Stimulated activated naive B cell treated with anti-CD40 and anti-IgM and Interleukin-4, amounts not matched to agents 10 μg/mL and 1 μg/mL and 100 μg/mL, for 72 hours (primary cell): ENCODE measurements around the gene WAS.
"Not testable (repeated sequence)": the region's sequence is repeated elsewhere in the genome, so short reads cannot be mapped to it uniquely, and the experiment has no call there.

ENCODE experiments used
- ATAC-seq, 2 donors: fragments of 150-1000 bp; cut with Tn5 transposase; replicated peaks; 2 replicates each; pipeline ENCODE4 v1.10.0; 2021; ENCODE audit warnings: moderate library complexity in 1 of 2
- DNase-seq: peaks from one replicate; pipeline ENCODE4 v3.0.0; 2021
- H3K27ac Mint-ChIP-seq: one replicate; pipeline ENCODE4 v1.8.0; 2022; ENCODE audit warnings: mild to moderate bottlenecking, mixed read lengths
- H3K27me3 Mint-ChIP-seq, 2 donors: one replicate each; pipeline ENCODE4 v1.8.0; 2022; ENCODE audit warnings: mixed read lengths in 2 of 2
- H3K36me3 Mint-ChIP-seq, 2 donors: one replicate each; pipeline ENCODE4 v1.8.0; 2022; ENCODE audit warnings: mixed read lengths in 2 of 2, mild to moderate bottlenecking in 1 of 2
- H3K4me1 Mint-ChIP-seq, 2 donors: one replicate each; pipeline ENCODE4 v1.8.0; 2022; ENCODE audit warnings: mixed read lengths in 2 of 2, mild to moderate bottlenecking in 1 of 2
- H3K4me3 Mint-ChIP-seq, 2 donors: one replicate each; pipeline ENCODE4 v1.8.0; 2022; ENCODE audit warnings: mild to moderate bottlenecking in 2 of 2, mixed read lengths in 2 of 2, moderate library complexity in 1 of 2
- H3K9me3 Mint-ChIP-seq, 2 donors: one replicate each; pipeline ENCODE4 v1.8.0; 2022; ENCODE audit warnings: mixed read lengths in 2 of 2, mild to moderate bottlenecking in 1 of 2

The WAS gene

GRCh38 chrX:48683411-48683982, at the start of gene WAS:
TSS of gene WAS (plus strand) at chrX:48683799. CDS start at chrX:48683854, 55 bp downstream.
- Mint-ChIP-seq H3K27ac (peak within 1 kb of the TSS; percentile 93), H3K9me3 (peaks cover 0 to 1% of the 10 kb centered on the region in 2 donors), H3K4me1 (peaks cover 28 to 58% of the 10 kb centered on the region in 2 donors), H3K36me3 (peaks cover 32 to 40% of the 10 kb centered on the region in 2 donors), H3K4me3 (peak within 1 kb of the TSS; percentile 87 to 96), H3K27me3 (peaks cover 0 to 5% of the 10 kb centered on the region in 2 donors)
- DNase-seq (peak; percentile 51), ATAC-seq (peak; percentile 90 to 92)

DNA sequence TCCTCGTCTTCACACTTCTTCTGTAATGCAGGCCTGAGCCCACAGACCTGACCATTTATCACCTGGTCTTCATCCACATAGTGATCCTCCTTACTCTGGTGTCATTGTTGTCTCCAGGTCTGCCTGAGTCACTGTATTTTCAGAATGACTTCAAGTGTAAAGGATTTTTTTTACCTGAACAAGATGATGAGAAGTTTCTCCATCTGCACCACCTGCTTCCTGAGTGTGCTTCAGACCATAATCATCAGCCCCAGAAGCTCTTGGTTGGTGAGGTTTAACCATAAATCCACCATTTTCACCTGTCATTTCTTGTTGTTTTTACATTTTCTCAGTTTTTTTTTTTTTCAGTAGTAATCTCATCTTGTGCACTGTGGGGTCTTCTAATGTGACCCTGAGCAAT, 47.3 kb upstream of the WAS start:
- Mint-ChIP-seq H3K27ac (no peak overlapping the region), H3K9me3 (no peaks in the 10 kb centered on the region), H3K27me3 (no peaks in the 10 kb centered on the region), H3K4me3 (no peak overlapping the region), H3K4me1 (no peaks in the 10 kb centered on the region), H3K36me3 (no peaks in the 10 kb centered on the region)
- ATAC-seq (no peak), DNase-seq (no peak)

DNA sequence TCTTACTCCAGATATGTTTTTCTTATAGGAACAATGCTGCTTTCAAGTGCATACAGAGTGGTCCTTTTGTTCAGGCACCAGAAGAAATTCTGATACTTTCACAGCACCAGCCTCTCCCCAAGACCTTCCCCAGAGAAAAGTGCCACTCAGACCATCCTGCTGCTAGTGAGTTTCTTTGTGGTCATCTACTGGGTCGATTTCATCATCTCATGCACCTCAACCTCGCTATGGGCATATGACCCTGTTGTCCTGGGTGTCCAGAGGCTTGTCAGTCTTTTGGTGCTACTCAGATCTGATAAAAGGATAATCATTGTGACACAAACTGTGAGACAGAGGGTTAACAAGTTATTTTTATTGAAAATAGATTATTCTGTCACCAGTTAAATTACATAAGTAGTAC, 46.8 kb upstream of the WAS start:
- no peaks in the 10 kb centered on the region for H3K4me1 Mint-ChIP-seq
- no peaks in the 10 kb centered on the region for H3K9me3 Mint-ChIP-seq
- DNase-seq (no peak), ATAC-seq (no peak)
- H3K27me3 Mint-ChIP-seq, result no peaks in the 10 kb centered on the region
- no peak overlapping the region for H3K4me3 Mint-ChIP-seq
- H3K36me3 Mint-ChIP-seq, result no peaks in the 10 kb centered on the region
- H3K27ac Mint-ChIP-seq, result no peak overlapping the region

GRCh38 chrX:48645669-48646068, 37.9 kb upstream of the WAS start:
- ATAC-seq (no peak), DNase-seq (no peak)
- Mint-ChIP-seq H3K9me3 (no peaks in the 10 kb centered on the region), H3K4me3 (no peak overlapping the region), H3K36me3 (no peaks in the 10 kb centered on the region), H3K4me1 (peaks cover 0 to 2% of the 10 kb centered on the region in 2 donors), H3K27me3 (no peaks in the 10 kb centered on the region), H3K27ac (no peak overlapping the region)

- Mint-ChIP-seq H3K9me3 (no peaks in the 10 kb centered on the region), H3K4me1 (peaks cover 0 to 2% of the 10 kb centered on the region in 2 donors), H3K27ac (peak overlapping the region; percentile 56), H3K36me3 (no peaks in the 10 kb centered on the region), H3K27me3 (peaks cover 0 to 5% of the 10 kb centered on the region in 2 donors), H3K4me3 (no peak overlapping the region)
- ATAC-seq (peak; percentile 60 to 69), DNase-seq (no peak)
These were observed 35.3 kb upstream of the WAS start for GRCh38 chrX:48648336-48648751.

- no peak overlapping the region for H3K4me3 Mint-ChIP-seq
- peaks cover 0 to 2% of the 10 kb centered on the region in 2 donors for H3K4me1 Mint-ChIP-seq
- peaks cover 4 to 5% of the 10 kb centered on the region in 2 donors for H3K27me3 Mint-ChIP-seq
- DNase-seq, result no peak
- no peak overlapping the region for H3K27ac Mint-ChIP-seq
- ATAC-seq, result no peak
- no peaks in the 10 kb centered on the region for H3K36me3 Mint-ChIP-seq
- no peaks in the 10 kb centered on the region for H3K9me3 Mint-ChIP-seq
These were observed 34.5 kb upstream of the WAS start for GRCh38 chrX:48649102-48649501.

DNA sequence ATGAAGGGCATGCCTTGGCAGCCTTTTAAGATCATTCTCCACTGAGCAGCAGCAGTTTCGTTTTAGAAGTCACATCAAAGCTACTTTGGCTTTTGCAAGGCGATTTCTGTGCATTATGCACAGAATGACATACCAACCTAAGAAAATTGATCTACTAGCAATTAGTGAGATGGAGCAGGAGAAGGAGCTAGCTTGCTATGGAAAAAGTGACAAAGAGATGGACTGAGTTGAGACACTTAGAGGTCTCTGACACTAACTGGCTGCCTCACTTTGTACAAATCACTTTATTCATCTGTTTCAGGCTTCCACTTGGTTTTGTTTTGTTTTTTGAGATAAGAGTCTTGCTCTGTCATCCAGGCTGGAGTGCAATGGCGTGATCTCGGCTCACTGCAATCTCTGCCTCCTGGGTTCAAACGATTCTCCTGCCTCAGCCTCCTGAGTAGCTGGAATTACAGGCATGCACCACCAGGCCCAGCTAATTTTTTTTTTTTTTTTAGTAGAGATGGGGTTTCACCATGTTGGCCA, 31.5 kb upstream of the WAS start:
- DNase-seq, ATAC-seq, H3K36me3 Mint-ChIP-seq, H3K4me3 Mint-ChIP-seq, H3K27ac Mint-ChIP-seq, H3K4me1 Mint-ChIP-seq, H3K9me3 Mint-ChIP-seq: not testable (repeated sequence)
- peaks cover 5 to 12% of the 10 kb centered on the region in 2 donors for H3K27me3 Mint-ChIP-seq

DNA sequence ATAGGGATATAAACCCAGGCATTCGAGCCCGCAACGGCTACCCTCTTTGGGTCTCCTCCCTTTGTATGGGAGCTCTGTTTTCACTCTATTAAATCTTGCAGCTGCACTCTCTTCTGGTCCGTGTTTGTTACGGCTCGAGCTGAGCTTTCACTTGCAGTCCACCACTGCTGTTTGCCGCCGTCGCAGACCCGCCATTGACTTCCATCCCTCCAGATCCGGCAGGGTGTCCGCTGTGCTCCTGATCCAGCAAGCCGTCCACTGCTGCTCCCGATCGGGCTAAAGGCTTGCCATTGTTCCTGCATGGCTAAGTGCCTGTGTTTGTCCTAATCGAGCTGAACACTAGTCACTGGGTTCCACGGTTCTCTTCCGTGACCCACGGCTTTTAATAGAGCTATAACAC, 28.9 kb upstream of the WAS start:
- DNase-seq, H3K9me3 Mint-ChIP-seq, ATAC-seq, H3K4me3 Mint-ChIP-seq, H3K27ac Mint-ChIP-seq, H3K4me1 Mint-ChIP-seq, H3K36me3 Mint-ChIP-seq: not testable (repeated sequence)
- peaks cover 5 to 12% of the 10 kb centered on the region in 2 donors for H3K27me3 Mint-ChIP-seq

DNA sequence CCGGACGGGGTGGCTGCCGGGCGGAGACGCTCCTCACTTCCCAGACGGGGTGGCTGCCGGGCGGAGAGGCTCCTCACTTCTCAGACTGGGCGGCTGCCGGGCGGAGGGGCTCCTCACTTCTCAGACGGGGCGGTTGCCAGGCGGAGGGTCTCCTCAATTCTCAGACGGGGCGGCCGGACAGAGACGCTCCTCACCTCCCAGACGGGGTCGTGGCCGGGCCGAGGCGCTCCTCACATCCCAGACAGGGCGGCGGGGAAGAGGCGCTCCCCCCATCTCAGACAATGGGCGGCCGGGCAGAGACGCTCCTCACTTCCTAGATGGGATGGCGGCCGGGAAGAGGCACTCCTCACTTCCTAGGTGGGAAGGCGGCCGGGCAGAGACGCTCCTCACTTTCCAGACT, 23.9 kb upstream of the WAS start:
- H3K9me3 Mint-ChIP-seq, H3K27ac Mint-ChIP-seq, ATAC-seq, H3K36me3 Mint-ChIP-seq, H3K27me3 Mint-ChIP-seq, DNase-seq, H3K4me1 Mint-ChIP-seq, H3K4me3 Mint-ChIP-seq: not testable (repeated sequence)

DNA sequence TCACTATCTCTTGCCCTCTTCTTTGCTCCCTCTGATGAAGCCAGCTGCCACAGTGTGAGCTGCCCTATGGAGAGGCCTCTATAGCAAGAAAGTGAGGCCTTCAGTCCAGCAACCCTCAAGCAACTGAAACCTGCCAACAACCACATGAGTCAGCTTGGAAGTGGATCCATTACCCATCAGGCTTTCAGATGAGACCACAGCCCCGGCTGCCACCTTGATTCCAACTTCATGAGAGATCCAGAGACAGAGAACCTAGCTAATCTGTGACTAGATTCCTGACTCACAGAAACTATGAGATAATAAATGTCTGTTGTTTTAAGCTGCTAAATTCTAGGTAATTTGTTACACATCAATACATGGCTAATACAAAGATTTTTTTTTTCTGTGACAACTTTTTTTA, 20.4 kb upstream of the WAS start:
- peaks cover 0 to 3% of the 10 kb centered on the region in 2 donors for H3K9me3 Mint-ChIP-seq
- ATAC-seq (no peak), DNase-seq (no peak)
- H3K4me3 Mint-ChIP-seq, result no peak overlapping the region
- no peak overlapping the region for H3K27ac Mint-ChIP-seq
- no peaks in the 10 kb centered on the region for H3K27me3 Mint-ChIP-seq
- H3K4me1 Mint-ChIP-seq, result no peaks in the 10 kb centered on the region
- no peaks in the 10 kb centered on the region for H3K36me3 Mint-ChIP-seq

DNA sequence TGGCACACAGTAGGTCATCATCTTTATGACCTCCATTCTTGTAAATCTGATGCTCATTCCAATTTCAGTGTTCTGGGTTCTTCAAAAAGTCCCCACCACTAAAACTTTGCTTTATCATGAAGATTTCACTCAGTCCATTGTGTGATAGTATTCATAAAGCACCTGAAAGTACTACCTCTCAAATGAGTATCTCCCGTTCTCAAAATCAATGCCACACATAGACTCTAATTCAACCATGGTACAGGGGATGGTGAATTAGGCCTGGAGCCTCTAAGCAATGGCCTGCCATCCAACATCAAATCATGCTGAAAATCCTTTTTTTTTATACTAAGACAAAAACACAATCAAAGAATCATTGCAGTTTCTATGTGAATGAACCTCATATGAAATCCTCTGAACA, 19.4 kb upstream of the WAS start:
- Mint-ChIP-seq H3K27me3 (no peaks in the 10 kb centered on the region), H3K27ac (no peak overlapping the region), H3K4me3 (no peak overlapping the region), H3K9me3 (peaks cover 0 to 3% of the 10 kb centered on the region in 2 donors), H3K36me3 (no peaks in the 10 kb centered on the region), H3K4me1 (no peaks in the 10 kb centered on the region)
- DNase-seq (no peak), ATAC-seq (no peak)

- Mint-ChIP-seq H3K4me1 (no peaks in the 10 kb centered on the region), H3K9me3 (peaks cover 0 to 3% of the 10 kb centered on the region in 2 donors), H3K4me3 (no peak overlapping the region), H3K27me3 (no peaks in the 10 kb centered on the region), H3K27ac (no peak overlapping the region), H3K36me3 (no peaks in the 10 kb centered on the region)
- no peak for ATAC-seq
- no peak for DNase-seq
These were observed 17.6 kb upstream of the WAS start for GRCh38 chrX:48665991-48666390.

DNA sequence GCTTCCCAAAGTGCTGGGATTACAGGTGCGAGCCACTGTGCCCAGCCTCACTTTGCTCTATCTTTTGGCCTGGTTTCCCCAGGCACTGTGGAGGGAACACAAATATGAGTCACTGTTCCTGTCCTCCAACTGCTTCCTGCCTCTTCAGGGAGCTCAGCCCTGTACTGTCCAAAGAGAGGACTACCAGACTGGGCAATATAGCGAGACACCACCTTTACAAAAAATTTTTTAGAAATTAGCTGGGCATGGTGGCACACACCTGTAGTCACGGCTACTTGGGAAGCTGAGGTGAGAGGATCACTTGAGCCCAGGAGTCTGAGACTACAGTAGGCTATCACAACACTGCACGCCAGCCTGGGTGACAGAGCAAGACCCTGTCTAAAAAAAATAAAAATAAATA, 16.9 kb upstream of the WAS start:
- H3K4me1 Mint-ChIP-seq, result no peaks in the 10 kb centered on the region
- no peak overlapping the region for H3K4me3 Mint-ChIP-seq
- ATAC-seq (no peak), DNase-seq (no peak)
- no peaks in the 10 kb centered on the region for H3K27me3 Mint-ChIP-seq
- H3K27ac Mint-ChIP-seq, result no peak overlapping the region
- H3K9me3 Mint-ChIP-seq, result peaks cover 0 to 3% of the 10 kb centered on the region in 2 donors
- no peaks in the 10 kb centered on the region for H3K36me3 Mint-ChIP-seq

GRCh38 chrX:48667509-48667908, 16.1 kb upstream of the WAS start:
- Mint-ChIP-seq H3K4me3 (no peak overlapping the region), H3K9me3 (peaks cover 0 to 3% of the 10 kb centered on the region in 2 donors), H3K27me3 (no peaks in the 10 kb centered on the region), H3K36me3 (no peaks in the 10 kb centered on the region), H3K4me1 (no peaks in the 10 kb centered on the region), H3K27ac (no peak overlapping the region)
- ATAC-seq (no peak), DNase-seq (no peak)

- H3K27me3 Mint-ChIP-seq, H3K4me1 Mint-ChIP-seq, DNase-seq, H3K36me3 Mint-ChIP-seq, H3K9me3 Mint-ChIP-seq, ATAC-seq, H3K27ac Mint-ChIP-seq, H3K4me3 Mint-ChIP-seq: not testable (repeated sequence)
These were observed 15.4 kb upstream of the WAS start for GRCh38 chrX:48668187-48668586.
